AG10803 (cell line): ENCODE results near the gene ITGAE.
A peak's percentile ranks its signal among the peaks of the same experiment; 100 is the strongest.

Source experiments
- DNase-seq: peaks from one replicate; pipeline ENCODE4 v3.0.0; 2010; ENCODE audit warnings: low read depth
- H3K4me3 ChIP-seq: 2 replicates; pipeline ENCODE4 v1.5.1; 2011; ENCODE audit warnings: mild to moderate bottlenecking, low read length, control low read depth
- TF ChIP-seq, protein P1 (sequence below): conservative IDR thresholded peaks from 2 replicates; pipeline ENCODE4 v1.5.1; 2011; ENCODE audit warnings: mild to moderate bottlenecking, low read length, control low read depth, inconsistent platforms

ITGAE gene

GRCh38 chr17:3668279-3669084 lies 132.5 kb downstream of the ITGAE start, which contains the start of the genes EMC6 and TAX1BP3:
Gene EMC6, plus strand, starts transcription at chr17:3668812. Its CDS starts 335 bp downstream, at chr17:3669147.
Gene TAX1BP3, minus strand, starts transcription at chr17:3668578. Its CDS starts 52 bp downstream, at chr17:3668526.
- TF ChIP-seq, protein P1, sequence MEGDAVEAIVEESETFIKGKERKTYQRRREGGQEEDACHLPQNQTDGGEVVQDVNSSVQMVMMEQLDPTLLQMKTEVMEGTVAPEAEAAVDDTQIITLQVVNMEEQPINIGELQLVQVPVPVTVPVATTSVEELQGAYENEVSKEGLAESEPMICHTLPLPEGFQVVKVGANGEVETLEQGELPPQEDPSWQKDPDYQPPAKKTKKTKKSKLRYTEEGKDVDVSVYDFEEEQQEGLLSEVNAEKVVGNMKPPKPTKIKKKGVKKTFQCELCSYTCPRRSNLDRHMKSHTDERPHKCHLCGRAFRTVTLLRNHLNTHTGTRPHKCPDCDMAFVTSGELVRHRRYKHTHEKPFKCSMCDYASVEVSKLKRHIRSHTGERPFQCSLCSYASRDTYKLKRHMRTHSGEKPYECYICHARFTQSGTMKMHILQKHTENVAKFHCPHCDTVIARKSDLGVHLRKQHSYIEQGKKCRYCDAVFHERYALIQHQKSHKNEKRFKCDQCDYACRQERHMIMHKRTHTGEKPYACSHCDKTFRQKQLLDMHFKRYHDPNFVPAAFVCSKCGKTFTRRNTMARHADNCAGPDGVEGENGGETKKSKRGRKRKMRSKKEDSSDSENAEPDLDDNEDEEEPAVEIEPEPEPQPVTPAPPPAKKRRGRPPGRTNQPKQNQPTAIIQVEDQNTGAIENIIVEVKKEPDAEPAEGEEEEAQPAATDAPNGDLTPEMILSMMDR = no peak
- DNase-seq = peak; percentile 96
- H3K4me3 ChIP-seq = peak within 1 kb of the TSS; percentile 97

GRCh38 chr17:3667366-3668278 lies 133.4 kb downstream of the ITGAE start:
- TF ChIP-seq, protein P1 = no peak
- DNase-seq = peak; percentile 94

GRCh38 chr17:3666516-3666915 lies 134.5 kb downstream of the ITGAE start:
- H3K4me3 ChIP-seq = peak overlapping the region; percentile 97
- DNase-seq = no peak

More at GRCh38 chr17:3667366-3668278, 133.4 kb downstream of the ITGAE start:
- H3K4me3 ChIP-seq = peak overlapping the region; percentile 97

GRCh38 chr17:3665834-3666233 lies 135.2 kb downstream of the ITGAE start:
- no peak for DNase-seq
- no peak overlapping the region; the same call in 1 of the 2 replicates for H3K4me3 ChIP-seq
- TF ChIP-seq, protein P1 = no peak

More at GRCh38 chr17:3666516-3666915, 134.5 kb downstream of the ITGAE start:
- TF ChIP-seq, protein P1 = no peak
